HEK293 (cell line): ENCODE data around the gene RASGRP1.

Experiments
- CTCF ChIA-PET: fragments of 350-600 bp; formaldehyde crosslinking; extraction: SDS; loops from one replicate; lab custom pipeline; 2021; ENCODE audit warnings: antibody characterized with exemption; lab: Yijun Ruan, JAX
- POLR2A ChIA-PET: fragments of 300-600 bp; formaldehyde crosslinking; extraction: SDS; loops from one replicate; lab custom pipeline; 2020; ENCODE audit warnings: antibody characterized with exemption, inconsistent platforms; lab: Yijun Ruan, JAX
- H3K27ac ChIP-seq: fragments of 200-500 bp; sonication (Bioruptor generic); 2 replicates; pipeline ENCODE4 v1.5.1; 2014; ENCODE audit warnings: low read depth, low read length, control low read depth, inconsistent platforms; ENCODE audit errors: extremely low read depth
- H3K36me3 ChIP-seq, 2 experiments: fragments of 200-500 bp in 1 of 2; sonication (Bioruptor generic) in 1 of 2; 1 replicate in 1 of 2; 2 replicates in 1 of 2; pipeline ENCODE4 v1.5.1; 2014 to 2017; ENCODE audit warnings: inconsistent platforms in 2 of 2, low read length in 2 of 2; ENCODE audit not compliant: control insufficient read depth in 2 of 2, insufficient read depth in 1 of 2
- H3K4me1 ChIP-seq: fragments of 200-500 bp; sonication (Bioruptor generic); 2 replicates; pipeline ENCODE4 v1.5.1; 2014; ENCODE audit warnings: mild to moderate bottlenecking, low read length, inconsistent platforms; ENCODE audit not compliant: control insufficient read depth, insufficient read depth
- H3K4me3 ChIP-seq: 2 replicates; pipeline ENCODE4 v1.5.1; 2011; ENCODE audit warnings: low read depth, mild to moderate bottlenecking, control low read depth, low read length, moderate library complexity
- H3K9me3 ChIP-seq: fragments of 200-500 bp; sonication (Bioruptor generic); 2 replicates; pipeline ENCODE4 v1.5.1; 2014; ENCODE audit warnings: low read depth, low read length, inconsistent platforms; ENCODE audit not compliant: control insufficient read depth, insufficient read depth
- IKZF3 ChIP-seq: fragments of 450-650 bp; IDR thresholded peaks from 2 replicates; pipeline ENCODE4 v1.5.0; 2018; ENCODE audit warnings: missing biosample characterization, mild to moderate bottlenecking, missing genetic modification characterization, moderate library complexity
- KLF1 ChIP-seq: fragments of 450-650 bp; formaldehyde crosslinking; IDR thresholded peaks from 2 replicates; pipeline ENCODE4 v1.5.1; 2016; ENCODE audit warnings: missing biosample characterization, missing genetic modification characterization
- SCRT2 ChIP-seq: fragments of 450-650 bp; formaldehyde crosslinking; IDR thresholded peaks from 2 replicates; pipeline ENCODE4 v1.5.1; 2016; ENCODE audit warnings: missing biosample characterization, missing genetic modification characterization
- WT1 ChIP-seq: fragments of 450-650 bp; formaldehyde crosslinking; IDR thresholded peaks from 2 replicates; pipeline ENCODE4 v1.5.1; 2016; ENCODE audit warnings: missing biosample characterization, missing genetic modification characterization
- YY1 ChIP-seq: fragments of 450-650 bp; formaldehyde crosslinking; IDR thresholded peaks from 2 replicates; pipeline ENCODE4 v1.5.1; 2018; ENCODE audit warnings: missing biosample characterization, missing genetic modification characterization
- ZFP69B ChIP-seq: fragments of 450-650 bp; formaldehyde crosslinking; IDR thresholded peaks from 2 replicates; pipeline ENCODE4 v1.5.1; 2016; ENCODE audit warnings: missing biosample characterization, missing genetic modification characterization
- ZNF133 ChIP-seq: fragments of 450-650 bp; formaldehyde crosslinking; IDR thresholded peaks from 2 replicates; pipeline ENCODE4 v1.5.1; 2016; ENCODE audit warnings: missing biosample characterization, missing genetic modification characterization
- ZNF169 ChIP-seq: fragments of 450-650 bp; formaldehyde crosslinking; IDR thresholded peaks from 2 replicates; pipeline ENCODE4 v1.5.1; 2016; ENCODE audit warnings: missing biosample characterization, missing genetic modification characterization
- ZNF175 ChIP-seq: fragments of 450-650 bp; formaldehyde crosslinking; IDR thresholded peaks from 2 replicates; pipeline ENCODE4 v1.5.1; 2016; ENCODE audit warnings: missing biosample characterization, missing genetic modification characterization
- ZNF211 ChIP-seq: fragments of 450-650 bp; formaldehyde crosslinking; IDR thresholded peaks from 2 replicates; pipeline ENCODE4 v1.5.1; 2016; ENCODE audit warnings: low read depth, missing biosample characterization, missing genetic modification characterization
- ZNF501 ChIP-seq: fragments of 450-650 bp; formaldehyde crosslinking; IDR thresholded peaks from 2 replicates; pipeline ENCODE4 v1.5.1; 2016; ENCODE audit warnings: missing biosample characterization, missing genetic modification characterization
- ZNF555 ChIP-seq: fragments of 450-650 bp; formaldehyde crosslinking; conservative IDR thresholded peaks from 2 replicates; pipeline ENCODE4 v1.5.1; 2017; ENCODE audit warnings: missing biosample characterization, mild to moderate bottlenecking, missing genetic modification characterization, inconsistent platforms
- ZNF558 ChIP-seq: fragments of 450-650 bp; formaldehyde crosslinking; IDR thresholded peaks from 2 replicates; pipeline ENCODE4 v1.5.1; 2016; ENCODE audit warnings: missing biosample characterization, missing genetic modification characterization
- ZNF585B ChIP-seq: fragments of 450-650 bp; formaldehyde crosslinking; IDR thresholded peaks from 2 replicates; pipeline ENCODE4 v1.5.1; 2016; ENCODE audit warnings: missing biosample characterization, missing genetic modification characterization
- ZNF621 ChIP-seq: fragments of 450-650 bp; formaldehyde crosslinking; IDR thresholded peaks from 2 replicates; pipeline ENCODE4 v1.5.1; 2017; ENCODE audit warnings: missing biosample characterization, missing genetic modification characterization
- ZNF707 ChIP-seq: fragments of 450-650 bp; formaldehyde crosslinking; IDR thresholded peaks from 2 replicates; pipeline ENCODE4 v1.5.1; 2016; ENCODE audit warnings: missing biosample characterization, missing genetic modification characterization
- ZNF777 ChIP-seq: fragments of 450-650 bp; formaldehyde crosslinking; IDR thresholded peaks from 2 replicates; pipeline ENCODE4 v1.5.1; 2017; ENCODE audit warnings: missing biosample characterization, missing genetic modification characterization, borderline replicate concordance
- ZNF791 ChIP-seq: fragments of 450-650 bp; formaldehyde crosslinking; IDR thresholded peaks from 2 replicates; pipeline ENCODE4 v1.5.1; 2016; ENCODE audit warnings: missing biosample characterization, missing genetic modification characterization
- TF ChIP-seq, protein P1 (sequence below): fragments of 450-650 bp; formaldehyde crosslinking; IDR thresholded peaks from 2 replicates; pipeline ENCODE4 v1.5.1; 2016; ENCODE audit warnings: missing biosample characterization, missing genetic modification characterization
- TF ChIP-seq, protein P2 (sequence below): fragments of 450-650 bp; formaldehyde crosslinking; IDR thresholded peaks from 2 replicates; pipeline ENCODE4 v1.5.1; 2016; ENCODE audit warnings: missing biosample characterization, missing genetic modification characterization, low read depth
- TF ChIP-seq, protein P3 (sequence below): IDR thresholded peaks from 2 replicates; pipeline ENCODE4 v1.6.1; 2011; ENCODE audit warnings: mild to moderate bottlenecking, low read depth, low read length, borderline replicate concordance
- TF ChIP-seq, protein P4 (sequence below): fragments of 450-650 bp; formaldehyde crosslinking; IDR thresholded peaks from 2 replicates; pipeline ENCODE4 v1.5.1; 2016; ENCODE audit warnings: missing biosample characterization, missing genetic modification characterization
- TF ChIP-seq, protein P5 (sequence below): fragments of 450-650 bp; formaldehyde crosslinking; IDR thresholded peaks from 2 replicates; pipeline ENCODE4 v1.5.1; 2016; ENCODE audit warnings: missing biosample characterization, missing genetic modification characterization, low read depth
- TF ChIP-seq, protein P6 (sequence below): fragments of 450-650 bp; formaldehyde crosslinking; IDR thresholded peaks from 2 replicates; pipeline ENCODE4 v1.5.1; 2016; ENCODE audit warnings: missing biosample characterization, missing genetic modification characterization

RASGRP1 gene

DNA sequence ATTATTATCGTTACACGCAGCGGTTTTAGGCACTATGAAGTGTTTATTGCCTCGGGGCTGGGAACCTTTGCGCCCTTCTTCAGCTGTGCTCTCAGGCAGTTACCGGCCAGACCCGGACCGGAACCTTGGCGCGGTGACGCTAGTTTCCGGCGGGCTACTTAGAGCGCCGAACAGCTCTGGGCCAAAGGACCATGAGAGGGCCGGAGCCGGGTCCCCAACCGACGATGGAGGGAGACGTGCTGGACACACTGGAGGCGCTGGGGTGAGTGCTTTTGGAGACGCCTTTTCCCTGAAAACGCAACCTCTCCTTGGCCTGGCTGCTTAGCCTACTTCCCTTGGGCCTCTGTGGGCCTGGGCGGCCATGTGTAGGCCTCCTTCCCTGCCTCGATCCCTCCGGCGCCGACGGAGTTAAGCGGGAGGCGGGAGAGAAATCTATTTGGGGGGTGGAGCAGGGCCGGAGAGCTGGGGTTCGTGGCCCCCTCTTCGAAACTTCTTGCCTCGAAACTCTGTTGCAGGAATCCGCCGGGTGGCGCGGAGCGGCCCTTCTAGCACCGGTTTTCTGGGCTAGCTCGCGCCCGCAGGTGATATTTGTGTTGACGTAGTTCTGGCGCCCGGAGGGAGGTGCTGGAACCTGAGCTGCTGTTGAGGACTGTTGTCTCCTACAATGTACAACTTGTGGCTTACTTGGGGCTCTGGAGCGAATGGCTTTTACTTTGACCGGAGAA lies 110.5 kb downstream of the RASGRP1 start, which contains the start of gene FAM98B:
FAM98B (plus strand) TSS at position 157 of the 725 bp plus-strand sequence; CDS start at position 192, 35 bp downstream.
- ChIA-PET POLR2A (interaction anchor here (0.6 to 1.8 kb wide), 7 partner anchors 9 to 238 kb away, joined by 3 to 8 read pairs (median 3); no protein-coding TSS in a partner anchor), CTCF (interaction anchor here (0.6 to 3.0 kb wide), 7 partner anchors 14 to 1456 kb away, joined by 3 to 17 read pairs (median 3); no protein-coding TSS in a partner anchor)
- Histone ChIP-seq H3K4me3 (peak within 1 kb of the TSS; percentile 97), H3K4me1 (peaks cover 4% of the 10 kb centered on the region; the same call in 1 of the 2 replicates), H3K9me3 (no peaks in the 10 kb centered on the region), H3K27ac (peak within 1 kb of the TSS; percentile 93), H3K36me3 (peaks cover 0 to 8% of the 10 kb centered on the region in 2 experiments; a peak in 1 of 3 replicates)
- peak; percentile 93 for TF ChIP-seq ZNF501 (tag by site-specific recombination)
- TF ChIP-seq YY1 (tag by site-specific recombination), result peak; percentile 82
- no peak for TF ChIP-seq ZNF169 (tag by site-specific recombination)
- TF ChIP-seq, protein P1, sequence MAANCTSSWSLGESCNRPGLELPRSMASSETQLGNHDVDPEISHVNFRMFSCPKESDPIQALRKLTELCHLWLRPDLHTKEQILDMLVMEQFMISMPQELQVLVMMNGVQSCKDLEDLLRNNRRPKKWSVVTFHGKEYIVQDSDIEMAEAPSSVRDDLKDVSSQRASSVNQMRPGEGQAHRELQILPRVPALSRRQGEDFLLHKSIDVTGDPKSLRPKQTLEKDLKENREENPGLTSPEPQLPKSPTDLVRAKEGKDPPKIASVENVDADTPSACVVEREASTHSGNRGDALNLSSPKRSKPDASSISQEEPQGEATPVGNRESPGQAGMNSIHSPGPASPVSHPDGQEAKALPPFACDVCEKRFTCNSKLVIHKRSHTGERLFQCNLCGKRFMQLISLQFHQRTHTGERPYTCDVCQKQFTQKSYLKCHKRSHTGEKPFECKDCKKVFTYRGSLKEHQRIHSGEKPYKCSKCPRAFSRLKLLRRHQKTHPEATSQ (tag by site-specific recombination), result peak; percentile 71; the same call in 1 of the 2 replicates
- 0 out of 2 replicates have a peak, but pooled peaks have one; percentile 37 for TF ChIP-seq ZFP69B
- 0 out of 2 replicates have a peak, but pooled peaks have one; percentile 11 for TF ChIP-seq IKZF3 (tag by site-specific recombination)
- TF ChIP-seq ZNF777 (tag by site-specific recombination), result peak; percentile 84; the same call in 1 of the 2 replicates
- TF ChIP-seq ZNF585B (tag by site-specific recombination), result no peak
- peak; percentile 84 for TF ChIP-seq SCRT2 (tag by site-specific recombination)
- no peak for TF ChIP-seq ZNF791
- TF ChIP-seq KLF1 (tag by site-specific recombination), result no peak
- TF ChIP-seq ZNF555 (tag by site-specific recombination), result no peak
- TF ChIP-seq, protein P2, sequence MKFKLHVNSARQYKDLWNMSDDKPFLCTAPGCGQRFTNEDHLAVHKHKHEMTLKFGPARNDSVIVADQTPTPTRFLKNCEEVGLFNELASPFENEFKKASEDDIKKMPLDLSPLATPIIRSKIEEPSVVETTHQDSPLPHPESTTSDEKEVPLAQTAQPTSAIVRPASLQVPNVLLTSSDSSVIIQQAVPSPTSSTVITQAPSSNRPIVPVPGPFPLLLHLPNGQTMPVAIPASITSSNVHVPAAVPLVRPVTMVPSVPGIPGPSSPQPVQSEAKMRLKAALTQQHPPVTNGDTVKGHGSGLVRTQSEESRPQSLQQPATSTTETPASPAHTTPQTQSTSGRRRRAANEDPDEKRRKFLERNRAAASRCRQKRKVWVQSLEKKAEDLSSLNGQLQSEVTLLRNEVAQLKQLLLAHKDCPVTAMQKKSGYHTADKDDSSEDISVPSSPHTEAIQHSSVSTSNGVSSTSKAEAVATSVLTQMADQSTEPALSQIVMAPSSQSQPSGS (tag by site-specific recombination), result no peak
- TF ChIP-seq, protein P3, sequence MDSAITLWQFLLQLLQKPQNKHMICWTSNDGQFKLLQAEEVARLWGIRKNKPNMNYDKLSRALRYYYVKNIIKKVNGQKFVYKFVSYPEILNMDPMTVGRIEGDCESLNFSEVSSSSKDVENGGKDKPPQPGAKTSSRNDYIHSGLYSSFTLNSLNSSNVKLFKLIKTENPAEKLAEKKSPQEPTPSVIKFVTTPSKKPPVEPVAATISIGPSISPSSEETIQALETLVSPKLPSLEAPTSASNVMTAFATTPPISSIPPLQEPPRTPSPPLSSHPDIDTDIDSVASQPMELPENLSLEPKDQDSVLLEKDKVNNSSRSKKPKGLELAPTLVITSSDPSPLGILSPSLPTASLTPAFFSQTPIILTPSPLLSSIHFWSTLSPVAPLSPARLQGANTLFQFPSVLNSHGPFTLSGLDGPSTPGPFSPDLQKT, result no peak
- no peak for TF ChIP-seq ZNF707 (tag by site-specific recombination)
- TF ChIP-seq, protein P4, sequence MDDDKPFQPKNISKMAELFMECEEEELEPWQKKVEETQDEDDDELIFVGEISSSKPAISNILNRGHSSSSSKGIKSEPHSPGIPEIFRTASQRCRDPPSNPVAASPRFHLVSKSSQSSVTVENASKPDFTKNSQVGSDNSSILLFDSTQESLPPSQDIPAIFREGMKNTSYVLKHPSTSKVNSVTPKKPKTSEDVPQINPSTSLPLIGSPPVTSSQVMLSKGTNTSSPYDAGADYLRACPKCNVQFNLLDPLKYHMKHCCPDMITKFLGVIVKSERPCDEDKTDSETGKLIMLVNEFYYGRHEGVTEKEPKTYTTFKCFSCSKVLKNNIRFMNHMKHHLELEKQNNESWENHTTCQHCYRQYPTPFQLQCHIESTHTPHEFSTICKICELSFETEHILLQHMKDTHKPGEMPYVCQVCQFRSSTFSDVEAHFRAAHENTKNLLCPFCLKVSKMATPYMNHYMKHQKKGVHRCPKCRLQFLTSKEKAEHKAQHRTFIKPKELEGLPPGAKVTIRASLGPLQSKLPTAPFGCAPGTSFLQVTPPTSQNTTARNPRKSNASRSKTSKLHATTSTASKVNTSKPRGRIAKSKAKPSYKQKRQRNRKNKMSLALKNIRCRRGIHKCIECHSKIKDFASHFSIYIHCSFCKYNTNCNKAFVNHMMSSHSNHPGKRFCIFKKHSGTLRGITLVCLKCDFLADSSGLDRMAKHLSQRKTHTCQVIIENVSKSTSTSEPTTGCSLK (tag by site-specific recombination), result no peak
- no peak for TF ChIP-seq ZNF211
- TF ChIP-seq, protein P5, sequence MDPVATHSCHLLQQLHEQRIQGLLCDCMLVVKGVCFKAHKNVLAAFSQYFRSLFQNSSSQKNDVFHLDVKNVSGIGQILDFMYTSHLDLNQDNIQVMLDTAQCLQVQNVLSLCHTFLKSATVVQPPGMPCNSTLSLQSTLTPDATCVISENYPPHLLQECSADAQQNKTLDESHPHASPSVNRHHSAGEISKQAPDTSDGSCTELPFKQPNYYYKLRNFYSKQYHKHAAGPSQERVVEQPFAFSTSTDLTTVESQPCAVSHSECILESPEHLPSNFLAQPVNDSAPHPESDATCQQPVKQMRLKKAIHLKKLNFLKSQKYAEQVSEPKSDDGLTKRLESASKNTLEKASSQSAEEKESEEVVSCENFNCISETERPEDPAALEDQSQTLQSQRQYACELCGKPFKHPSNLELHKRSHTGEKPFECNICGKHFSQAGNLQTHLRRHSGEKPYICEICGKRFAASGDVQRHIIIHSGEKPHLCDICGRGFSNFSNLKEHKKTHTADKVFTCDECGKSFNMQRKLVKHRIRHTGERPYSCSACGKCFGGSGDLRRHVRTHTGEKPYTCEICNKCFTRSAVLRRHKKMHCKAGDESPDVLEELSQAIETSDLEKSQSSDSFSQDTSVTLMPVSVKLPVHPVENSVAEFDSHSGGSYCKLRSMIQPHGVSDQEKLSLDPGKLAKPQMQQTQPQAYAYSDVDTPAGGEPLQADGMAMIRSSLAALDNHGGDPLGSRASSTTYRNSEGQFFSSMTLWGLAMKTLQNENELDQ, result no peak
- no peak for TF ChIP-seq ZNF133
- 0 out of 2 replicates have a peak, but pooled peaks have one; percentile 28 for TF ChIP-seq ZNF558 (tag by site-specific recombination)
- TF ChIP-seq, protein P6, sequence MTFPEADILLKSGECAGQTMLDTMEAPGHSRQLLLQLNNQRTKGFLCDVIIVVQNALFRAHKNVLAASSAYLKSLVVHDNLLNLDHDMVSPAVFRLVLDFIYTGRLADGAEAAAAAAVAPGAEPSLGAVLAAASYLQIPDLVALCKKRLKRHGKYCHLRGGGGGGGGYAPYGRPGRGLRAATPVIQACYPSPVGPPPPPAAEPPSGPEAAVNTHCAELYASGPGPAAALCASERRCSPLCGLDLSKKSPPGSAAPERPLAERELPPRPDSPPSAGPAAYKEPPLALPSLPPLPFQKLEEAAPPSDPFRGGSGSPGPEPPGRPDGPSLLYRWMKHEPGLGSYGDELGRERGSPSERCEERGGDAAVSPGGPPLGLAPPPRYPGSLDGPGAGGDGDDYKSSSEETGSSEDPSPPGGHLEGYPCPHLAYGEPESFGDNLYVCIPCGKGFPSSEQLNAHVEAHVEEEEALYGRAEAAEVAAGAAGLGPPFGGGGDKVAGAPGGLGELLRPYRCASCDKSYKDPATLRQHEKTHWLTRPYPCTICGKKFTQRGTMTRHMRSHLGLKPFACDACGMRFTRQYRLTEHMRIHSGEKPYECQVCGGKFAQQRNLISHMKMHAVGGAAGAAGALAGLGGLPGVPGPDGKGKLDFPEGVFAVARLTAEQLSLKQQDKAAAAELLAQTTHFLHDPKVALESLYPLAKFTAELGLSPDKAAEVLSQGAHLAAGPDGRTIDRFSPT (tag by site-specific recombination), result no peak
- no peak for TF ChIP-seq ZNF175 (tag by site-specific recombination)
- 0 out of 2 replicates have a peak, but pooled peaks have one; percentile 19 for TF ChIP-seq WT1 (tag by site-specific recombination)
- TF ChIP-seq ZNF621 (tag by site-specific recombination), result no peak
